Measurements from ENCODE around the gene ZNF133.

Gene ZNF133

GRCh38 chr20:18255526-18255925 lies 32.8 kb upstream of the ZNF133 start:
- Histone ChIP-seq H3K36me3 (ENCODE audit: low read length) (no peaks in the 10 kb centered on the region), H3K27ac (ENCODE audit: low read depth, low read length) (no peak overlapping the region), H3F3A (ENCODE audit: insufficient read depth) (no peaks in the 10 kb centered on the region), H3K9ac (ENCODE audit: low read length) (no peak overlapping the region), H4K20me1 (ENCODE audit: low read depth, low read length) (no peaks in the 10 kb centered on the region), H3K9me2 (replicated peaks; ENCODE audit: insufficient read depth, low read length) (no peaks in the 10 kb centered on the region), H3K4me3 (ENCODE audit: insufficient read depth, low read length, poor library complexity, severe bottlenecking) (no peak overlapping the region), H3K79me2 (ENCODE audit: insufficient read depth, low read length) (no peaks in the 10 kb centered on the region), H3K27me3 (ENCODE audit: low read length) (no peaks in the 10 kb centered on the region), H2AFZ (ENCODE audit: low read depth, low read length, severe bottlenecking) (no peak overlapping the region), H3K9me3 (ENCODE audit: insufficient read depth, low read length) (no peaks in the 10 kb centered on the region), H3K4me2 (ENCODE audit: low read depth, low read length, poor library complexity, severe bottlenecking) (no peak overlapping the region)
- no peak for TF ChIP-seq EZH2phosphoT487 (conservative IDR thresholded peaks at IDR 0.05; ENCODE audit: low read length)
- TF ChIP-seq, protein P1, sequence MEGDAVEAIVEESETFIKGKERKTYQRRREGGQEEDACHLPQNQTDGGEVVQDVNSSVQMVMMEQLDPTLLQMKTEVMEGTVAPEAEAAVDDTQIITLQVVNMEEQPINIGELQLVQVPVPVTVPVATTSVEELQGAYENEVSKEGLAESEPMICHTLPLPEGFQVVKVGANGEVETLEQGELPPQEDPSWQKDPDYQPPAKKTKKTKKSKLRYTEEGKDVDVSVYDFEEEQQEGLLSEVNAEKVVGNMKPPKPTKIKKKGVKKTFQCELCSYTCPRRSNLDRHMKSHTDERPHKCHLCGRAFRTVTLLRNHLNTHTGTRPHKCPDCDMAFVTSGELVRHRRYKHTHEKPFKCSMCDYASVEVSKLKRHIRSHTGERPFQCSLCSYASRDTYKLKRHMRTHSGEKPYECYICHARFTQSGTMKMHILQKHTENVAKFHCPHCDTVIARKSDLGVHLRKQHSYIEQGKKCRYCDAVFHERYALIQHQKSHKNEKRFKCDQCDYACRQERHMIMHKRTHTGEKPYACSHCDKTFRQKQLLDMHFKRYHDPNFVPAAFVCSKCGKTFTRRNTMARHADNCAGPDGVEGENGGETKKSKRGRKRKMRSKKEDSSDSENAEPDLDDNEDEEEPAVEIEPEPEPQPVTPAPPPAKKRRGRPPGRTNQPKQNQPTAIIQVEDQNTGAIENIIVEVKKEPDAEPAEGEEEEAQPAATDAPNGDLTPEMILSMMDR (IDR thresholded peaks at IDR 0.05; ENCODE audit: insufficient read depth, low read length, poor library complexity, severe bottlenecking), result no peak

GRCh38 chr20:18256440-18257090 lies 31.8 kb upstream of the ZNF133 start:
- Histone ChIP-seq H3F3A (ENCODE audit: insufficient read depth) (no peaks in the 10 kb centered on the region), H2AFZ (ENCODE audit: low read depth, low read length, severe bottlenecking) (no peak overlapping the region), H3K4me2 (ENCODE audit: low read depth, low read length, poor library complexity, severe bottlenecking) (no peak overlapping the region), H3K4me3 (ENCODE audit: insufficient read depth, low read length, poor library complexity, severe bottlenecking) (no peak overlapping the region), H3K27me3 (ENCODE audit: low read length) (no peaks in the 10 kb centered on the region), H3K9me2 (replicated peaks; ENCODE audit: insufficient read depth, low read length) (no peaks in the 10 kb centered on the region), H3K9ac (ENCODE audit: low read length) (no peak overlapping the region), H3K27ac (ENCODE audit: low read depth, low read length) (no peak overlapping the region), H3K36me3 (ENCODE audit: low read length) (no peaks in the 10 kb centered on the region), H4K20me1 (ENCODE audit: low read depth, low read length) (no peaks in the 10 kb centered on the region), H3K9me3 (ENCODE audit: insufficient read depth, low read length) (no peaks in the 10 kb centered on the region), H3K79me2 (ENCODE audit: insufficient read depth, low read length) (no peaks in the 10 kb centered on the region)
- TF ChIP-seq, protein P1 (IDR thresholded peaks at IDR 0.05; ENCODE audit: insufficient read depth, low read length, poor library complexity, severe bottlenecking), result no peak
- TF ChIP-seq EZH2phosphoT487 (conservative IDR thresholded peaks at IDR 0.05; ENCODE audit: low read length), result no peak

- Histone ChIP-seq H2AFZ (ENCODE audit: low read depth, low read length, severe bottlenecking) (no peak overlapping the region), H4K20me1 (ENCODE audit: low read depth, low read length) (no peaks in the 10 kb centered on the region), H3K9me2 (replicated peaks; ENCODE audit: insufficient read depth, low read length) (no peaks in the 10 kb centered on the region), H3K27me3 (ENCODE audit: low read length) (no peaks in the 10 kb centered on the region), H3K9me3 (ENCODE audit: insufficient read depth, low read length) (no peaks in the 10 kb centered on the region), H3F3A (ENCODE audit: insufficient read depth) (no peaks in the 10 kb centered on the region), H3K4me3 (ENCODE audit: insufficient read depth, low read length, poor library complexity, severe bottlenecking) (no peak overlapping the region), H3K36me3 (ENCODE audit: low read length) (no peaks in the 10 kb centered on the region), H3K79me2 (ENCODE audit: insufficient read depth, low read length) (no peaks in the 10 kb centered on the region), H3K27ac (ENCODE audit: low read depth, low read length) (no peak overlapping the region), H3K4me2 (ENCODE audit: low read depth, low read length, poor library complexity, severe bottlenecking) (no peak overlapping the region), H3K9ac (ENCODE audit: low read length) (no peak overlapping the region)
- TF ChIP-seq, protein P1 (IDR thresholded peaks at IDR 0.05; ENCODE audit: insufficient read depth, low read length, poor library complexity, severe bottlenecking), result no peak
- no peak for TF ChIP-seq EZH2phosphoT487 (conservative IDR thresholded peaks at IDR 0.05; ENCODE audit: low read length)
These were observed 30.0 kb upstream of the ZNF133 start for GRCh38 chr20:18258126-18258860.
